Naive thymus-derived CD4-positive, alpha-beta T cell (primary cell): Measurements from ENCODE around the gene ANKLE1. TPM values are rescaled to one million over a fixed set of nuclear protein-coding genes. Genes with fewer than 3 reads are reported as not detected.

Experiments
- ATAC-seq: fragments of 150-1000 bp; cut with Tn5 transposase; 2 replicates; pipeline ENCODE4 v1.10.0; 2021; ENCODE audit warnings: mild to moderate bottlenecking, moderate library complexity
- CTCF ChIA-PET: fragments of 350-600 bp; sonication (Branson Sonifier 250); formaldehyde crosslinking; loops from one replicate; lab custom pipeline; 2021; ENCODE audit warnings: antibody characterized with exemption; lab: Charles Lee
- POLR2A ChIA-PET: fragments of 350-600 bp; sonication (Branson Sonifier 250); formaldehyde crosslinking; loops from one replicate; lab custom pipeline; 2021; ENCODE audit warnings: antibody characterized with exemption, inconsistent platforms; lab: Charles Lee
- DNase-seq, 9 donors: peaks; one replicate each; pipeline versions ENCODE4 v3.0.0 to v3.0.0-alpha.2; 2020 to 2022; ENCODE audit warnings: mixed read lengths in 1 of 9
- H3K27ac ChIP-seq: one replicate; pipeline ENCODE4 v1.7.0; 2013; ENCODE audit warnings: mild to moderate bottlenecking, low read depth, low read length, moderate library complexity
- H3K27me3 ChIP-seq, 2 donors: one replicate each; pipeline ENCODE4 v1.7.0; 2013; ENCODE audit warnings: low read length in 2 of 2, mild to moderate bottlenecking in 2 of 2, moderate library complexity in 2 of 2; ENCODE audit not compliant: control insufficient read depth in 2 of 2, insufficient read depth in 2 of 2
- H3K36me3 ChIP-seq, 3 experiments: 1 replicate in 2 of 3; 2 replicates in 1 of 3; pipeline ENCODE4 v1.7.0; 2013; ENCODE audit warnings: low read length in 3 of 3, mild to moderate bottlenecking in 3 of 3, moderate library complexity in 1 of 3; ENCODE audit not compliant: insufficient read depth in 3 of 3, control insufficient read depth in 2 of 3
- H3K4me1 ChIP-seq, 2 donors: one replicate each; pipeline ENCODE4 v1.7.0; 2013; ENCODE audit warnings: low read length in 2 of 2, mild to moderate bottlenecking in 2 of 2, moderate library complexity in 1 of 2; ENCODE audit not compliant: control insufficient read depth in 2 of 2, insufficient read depth in 2 of 2
- H3K4me3 ChIP-seq: 2 replicates; pipeline ENCODE4 v1.7.0; 2013; ENCODE audit warnings: mild to moderate bottlenecking, low read length
- H3K9me3 ChIP-seq, 3 experiments: 1 replicate in 2 of 3; 2 replicates in 1 of 3; pipeline ENCODE4 v1.7.0; 2013; ENCODE audit warnings: low read length in 3 of 3; ENCODE audit not compliant: control insufficient read depth in 2 of 3
- H3K27ac Mint-ChIP-seq, 9 donors: one replicate each; pipeline ENCODE4 v1.8.0; 2020 to 2022; ENCODE audit warnings: mixed read lengths in 9 of 9, mild to moderate bottlenecking in 8 of 9, moderate library complexity in 5 of 9, inconsistent platforms in 2 of 9
- H3K27me3 Mint-ChIP-seq, 5 donors: one replicate each; pipeline ENCODE4 v1.8.0; 2021 to 2022; ENCODE audit warnings: mixed read lengths in 5 of 5, mild to moderate bottlenecking in 1 of 5
- H3K36me3 Mint-ChIP-seq, 5 donors: one replicate each; pipeline ENCODE4 v1.8.0; 2020 to 2022; ENCODE audit warnings: mixed read lengths in 5 of 5, mild to moderate bottlenecking in 3 of 5, inconsistent platforms in 1 of 5
- H3K4me1 Mint-ChIP-seq, 7 donors: one replicate each; pipeline ENCODE4 v1.8.0; 2020 to 2022; ENCODE audit warnings: mixed read lengths in 7 of 7, mild to moderate bottlenecking in 3 of 7, inconsistent platforms in 1 of 7
- H3K4me3 Mint-ChIP-seq, 10 donors: one replicate each; pipeline ENCODE4 v1.8.0; 2020 to 2022; ENCODE audit warnings: mild to moderate bottlenecking in 10 of 10, mixed read lengths in 10 of 10, moderate library complexity in 6 of 10, inconsistent platforms in 2 of 10
- H3K9me3 Mint-ChIP-seq, 11 donors: one replicate each; pipeline ENCODE4 v1.8.0; 2020 to 2022; ENCODE audit warnings: mixed read lengths in 11 of 11, mild to moderate bottlenecking in 4 of 11, inconsistent platforms in 1 of 11, moderate library complexity in 1 of 11
- intact Hi-C, 2 donors: fragments of 100-400 bp; cut with micrococcal nuclease; formaldehyde crosslinking; loops; one replicate each; pipeline ENCODE4 v1.15.1; 2023
- polyA plus RNA-seq, 2 donors: library from polyadenylated mRNA; unstranded; fragments of 300-500 nt; fragmentation: Illumina TruSeq; gene quantifications; one replicate each; pipeline ENCODE4 v1.2.3, GENCODE V29; 2021
- total RNA-seq, 6 experiments: library from RNA in 5 of 6; stranded (reverse) in 5 of 6; gene quantifications; 1 replicate in 5 of 6; 2 replicates in 1 of 6; pipeline ENCODE4 v1.2.3 and lab custom pipeline; 2021 to 2026

ANKLE1 gene
- total and polyA plus RNA-seq, 7 experiments from 2014 or later, result 0.29 to 5.5 (median 3.2) TPM; not detected in 1

GRCh38 chr19:17235971-17236777, 45.5 kb upstream of the ANKLE1 start:
- ChIA-PET POLR2A (interaction anchor here (0.5 to 4.2 kb wide), 14 partner anchors 8 to 169 kb away, joined by 3 to 37 read pairs (median 6); partner anchors contain the start of genes BABAM1, OCEL1, USE1 and USHBP1), CTCF (interaction anchor here (0.6 to 2.2 kb wide), 9 partner anchors 10 to 783 kb away, joined by 3 to 13 read pairs (median 3); partner anchors contain the start of genes OCEL1 and USE1)
- Mint-ChIP-seq H3K4me3 (peak overlapping the region in 9 of 10 donors; percentile 39 to 88 (median 67)), H3K27ac (peak overlapping the region in 1 of 9 donors; percentile 23), H3K9me3 (no peaks in the 10 kb centered on the region), H3K4me1 (peaks cover 4 to 22% (median 16%) of the 10 kb centered on the region in 7 donors), H3K27me3 (no peaks in the 10 kb centered on the region), H3K36me3 (peaks cover 0 to 3% (median 0%) of the 10 kb centered on the region in 5 donors)
- intact Hi-C loops, result loop anchor here (1.0 to 2.0 kb wide), 12 partner anchors 9 to 169 kb away; partner anchors contain the start of genes OCEL1 (in 2 of the 2), USE1 (in 2 of the 2), BABAM1 (in 1 of the 2) and HAUS8 (in 1 of the 2)
- Histone ChIP-seq H3K4me3 (peak overlapping the region; percentile 74), H3K9me3 (no peaks in the 10 kb centered on the region), H3K36me3 (peaks cover 0 to 4% (median 3%) of the 10 kb centered on the region in 3 experiments), H3K4me1 (peaks cover 0 to 11% of the 10 kb centered on the region in 2 donors), H3K27me3 (no peaks in the 10 kb centered on the region), H3K27ac (peak overlapping the region; percentile 64)
- DNase-seq, result no peak
- ATAC-seq, result peak; percentile 49

- ATAC-seq, result no peak
Measured at GRCh38 chr19:17236811-17237543, 44.7 kb upstream of the ANKLE1 start.

GRCh38 chr19:17237747-17238706, 43.7 kb upstream of the ANKLE1 start:
- no peak for DNase-seq
- intact Hi-C loops, result no loop called here
- no peaks in the 10 kb centered on the region for H3K9me3 ChIP-seq
- H3K36me3 ChIP-seq, result no peaks in the 10 kb centered on the region
- Mint-ChIP-seq H3K4me3 (peak overlapping the region in 6 of 10 donors; percentile 23 to 82 (median 38)), H3K27ac (peak overlapping the region in 3 of 9 donors; percentile 16 to 52 (median 40)), H3K36me3 (no peaks in the 10 kb centered on the region), H3K9me3 (no peaks in the 10 kb centered on the region), H3K4me1 (peaks cover 4 to 22% (median 16%) of the 10 kb centered on the region in 7 donors), H3K27me3 (no peaks in the 10 kb centered on the region)
- ChIA-PET POLR2A (interaction anchor here (4.2 kb wide), 1 partner anchor 22 kb away, joined by 30 read pairs; the partner anchor contains the start of gene USE1), CTCF (interaction anchor here (1.4 kb wide), 1 partner anchor 23 kb away, joined by 5 read pairs; the partner anchor contains the start of gene USE1)
- no peak overlapping the region for H3K27ac ChIP-seq
- no peak overlapping the region for H3K4me3 ChIP-seq
- peaks cover 0 to 11% of the 10 kb centered on the region in 2 donors for H3K4me1 ChIP-seq
- no peak for ATAC-seq
- no peaks in the 10 kb centered on the region for H3K27me3 ChIP-seq

More at GRCh38 chr19:17236811-17237543, 44.7 kb upstream of the ANKLE1 start:
- H3K4me1 Mint-ChIP-seq, result peaks cover 4 to 22% (median 16%) of the 10 kb centered on the region in 7 donors
- DNase-seq, result no peak
- peaks cover 0 to 11% of the 10 kb centered on the region in 2 donors for H3K4me1 ChIP-seq
- H3K27ac ChIP-seq, result no peak overlapping the region
- no peaks in the 10 kb centered on the region for H3K9me3 Mint-ChIP-seq
- POLR2A ChIA-PET, result interaction anchor here (0.5 to 4.2 kb wide), 4 partner anchors 11 to 38 kb away, joined by 3 to 37 read pairs (median 17); partner anchors contain the start of genes OCEL1 and USE1
- no peaks in the 10 kb centered on the region for H3K27me3 ChIP-seq
- H3K9me3 ChIP-seq, result no peaks in the 10 kb centered on the region
- peak overlapping the region in 7 of 10 donors; percentile 27 to 88 (median 41) for H3K4me3 Mint-ChIP-seq
- intact Hi-C loops, result no loop called here
- peak overlapping the region in 2 of 9 donors; percentile 23 to 40 for H3K27ac Mint-ChIP-seq
- H3K36me3 Mint-ChIP-seq, result peaks cover 0 to under 1% (median 0%) of the 10 kb centered on the region in 5 donors
- no peak overlapping the region for H3K4me3 ChIP-seq
- CTCF ChIA-PET, result interaction anchor here (1.1 to 2.2 kb wide), 3 partner anchors 11 to 32 kb away, joined by 3 to 13 read pairs (median 5); partner anchors contain the start of genes OCEL1 and USE1
- H3K27me3 Mint-ChIP-seq, result no peaks in the 10 kb centered on the region
- H3K36me3 ChIP-seq, result peaks cover 0 to 2% (median 1%) of the 10 kb centered on the region in 3 experiments

- ATAC-seq (no peak), DNase-seq (no peak)
- Mint-ChIP-seq H3K27ac (peak overlapping the region in 1 of 9 donors; percentile 86), H3K27me3 (peaks cover 0 to 4% (median 0%) of the 10 kb centered on the region in 5 donors), H3K4me1 (peaks cover 0 to 10% (median 0%) of the 10 kb centered on the region in 7 donors), H3K36me3 (no peaks in the 10 kb centered on the region), H3K9me3 (no peaks in the 10 kb centered on the region), H3K4me3 (no peak overlapping the region)
- H3K4me1 ChIP-seq, result no peaks in the 10 kb centered on the region
- intact Hi-C loops, result no loop called here
- H3K9me3 ChIP-seq, result no peaks in the 10 kb centered on the region
- H3K27me3 ChIP-seq, result no peaks in the 10 kb centered on the region
- no peak overlapping the region for H3K4me3 ChIP-seq
- H3K27ac ChIP-seq, result no peak overlapping the region
- H3K36me3 ChIP-seq, result no peaks in the 10 kb centered on the region
- POLR2A ChIA-PET, result interaction anchor here (0.6 to 1.4 kb wide), 2 partner anchors 24 to 538 kb away, joined by 3 to 4 read pairs; no protein-coding TSS in a partner anchor
- CTCF ChIA-PET, result interaction anchor here (0.5 kb wide), 1 partner anchor 65 kb away, joined by 3 read pairs; no protein-coding TSS in a partner anchor
Measured at GRCh38 chr19:17240062-17240752, 41.5 kb upstream of the ANKLE1 start.

- Histone ChIP-seq H3K36me3 (no peaks in the 10 kb centered on the region), H3K9me3 (no peaks in the 10 kb centered on the region), H3K27me3 (no peaks in the 10 kb centered on the region), H3K4me1 (no peaks in the 10 kb centered on the region), H3K27ac (no peak overlapping the region), H3K4me3 (no peak overlapping the region)
- no peak overlapping the region for H3K4me3 Mint-ChIP-seq
- intact Hi-C loops, result no loop called here
- H3K27me3 Mint-ChIP-seq, result peaks cover 0 to 4% (median 0%) of the 10 kb centered on the region in 5 donors
- H3K4me1 Mint-ChIP-seq, result peaks cover 0 to 10% (median 0%) of the 10 kb centered on the region in 7 donors
- POLR2A ChIA-PET, result interaction anchor here (0.7 to 2.5 kb wide), 3 partner anchors 26 to 115 kb away, joined by 3 to 12 read pairs (median 3); partner anchors contain the start of gene USE1
- H3K27ac Mint-ChIP-seq, result peak overlapping the region in 2 of 9 donors; percentile 65 to 86
- no peaks in the 10 kb centered on the region for H3K9me3 Mint-ChIP-seq
- CTCF ChIA-PET, result interaction anchor here (0.5 kb wide), 1 partner anchor 64 kb away, joined by 3 read pairs; no protein-coding TSS in a partner anchor
- DNase-seq (no peak), ATAC-seq (no peak)
- H3K36me3 Mint-ChIP-seq, result no peaks in the 10 kb centered on the region
Measured at GRCh38 chr19:17240826-17241399, 40.8 kb upstream of the ANKLE1 start.
